Muscle layer of colon (tissue), 2 donors: Measurements from ENCODE around the gene GNL3.

Experiments
- H3K27ac ChIP-seq: one replicate; pipeline ENCODE4 v1.7.0; 2013; ENCODE audit warnings: low read depth, mild to moderate bottlenecking, low read length, moderate library complexity
- H3K27me3 ChIP-seq, 2 donors: one replicate each; pipeline ENCODE4 v1.7.0; 2013; ENCODE audit warnings: low read length in 2 of 2, mild to moderate bottlenecking in 2 of 2; ENCODE audit not compliant: insufficient read depth in 2 of 2, control insufficient read depth in 1 of 2
- H3K36me3 ChIP-seq: one replicate; pipeline ENCODE4 v1.7.0; 2013; ENCODE audit warnings: mild to moderate bottlenecking, low read length; ENCODE audit not compliant: insufficient read depth
- H3K4me1 ChIP-seq: one replicate; pipeline ENCODE4 v1.7.0; 2013; ENCODE audit warnings: mild to moderate bottlenecking, low read length; ENCODE audit not compliant: insufficient read depth
- H3K4me3 ChIP-seq, 2 donors: one replicate each; pipeline ENCODE4 v1.7.0; 2013; ENCODE audit warnings: low read length in 2 of 2, low read depth in 1 of 2, mild to moderate bottlenecking in 1 of 2, moderate library complexity in 1 of 2
- H3K9ac ChIP-seq: one replicate; pipeline ENCODE4 v1.7.0; 2013; ENCODE audit warnings: low read length
- H3K9me3 ChIP-seq: one replicate; pipeline ENCODE4 v1.7.0; 2013; ENCODE audit warnings: mild to moderate bottlenecking, low read length
- donor health status: abdominal sarcoma.
- donor health status: Adenocarcinoma of cecum.

Gene GNL3

DNA sequence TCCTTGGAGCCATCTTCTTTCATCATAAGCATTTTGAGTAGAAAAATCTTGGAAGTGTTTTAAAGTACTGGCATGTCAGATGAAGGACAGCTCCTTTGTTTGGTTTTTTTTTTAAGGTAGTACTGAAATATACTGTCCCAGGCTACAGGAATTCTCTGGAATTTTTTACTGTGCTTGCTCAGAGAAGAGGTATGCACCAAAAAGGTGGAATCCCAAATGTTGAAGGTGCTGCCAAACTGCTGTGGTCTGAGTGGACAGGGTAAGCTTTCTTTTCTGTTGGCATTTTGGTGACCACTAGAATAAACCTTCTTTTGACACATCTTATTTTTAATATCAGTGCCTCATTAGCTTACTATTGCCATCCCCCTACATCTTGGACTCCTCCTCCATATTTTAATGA, 7.2 kb downstream of the GNL3 start:
- Histone ChIP-seq H3K27me3 (no peaks in the 10 kb centered on the region), H3K4me1 (no peaks in the 10 kb centered on the region), H3K36me3 (peaks cover 90% of the 10 kb centered on the region), H3K9me3 (no peaks in the 10 kb centered on the region), H3K9ac (no peak overlapping the region), H3K4me3 (no peak overlapping the region), H3K27ac (no peak overlapping the region)

DNA sequence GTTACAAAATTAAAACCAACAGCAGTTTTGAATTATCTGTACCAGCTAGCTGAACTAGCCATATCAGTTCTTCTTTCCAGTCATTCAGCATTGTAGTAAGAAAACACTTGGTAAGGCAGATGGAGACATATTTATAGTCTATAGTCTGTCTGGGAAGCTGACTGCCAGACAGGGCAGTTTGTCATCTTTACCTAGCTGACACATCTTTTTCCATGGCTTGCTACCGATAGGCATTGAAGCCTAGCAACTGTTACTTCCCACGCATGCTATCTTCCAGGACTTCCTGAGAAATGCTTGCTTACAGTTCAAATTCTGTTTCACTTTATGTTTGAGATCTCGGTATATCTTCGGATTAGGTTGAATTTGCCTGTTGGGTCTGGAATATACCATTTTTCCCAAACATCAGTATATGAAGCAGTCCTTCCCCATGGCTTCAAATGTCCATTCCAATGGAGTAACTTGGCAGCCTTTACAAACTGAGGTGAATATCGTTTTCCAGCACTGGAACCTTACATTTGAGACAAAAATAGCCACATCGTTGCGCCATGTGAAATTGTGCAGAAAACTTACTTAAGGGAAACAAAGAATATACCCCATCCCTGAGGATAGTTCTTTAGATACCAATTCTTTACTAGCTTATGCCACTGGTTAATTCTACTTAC, 8.8 kb downstream of the GNL3 start:
- Histone ChIP-seq H3K9ac (no peak overlapping the region), H3K9me3 (no peaks in the 10 kb centered on the region), H3K4me1 (no peaks in the 10 kb centered on the region), H3K27me3 (no peaks in the 10 kb centered on the region), H3K4me3 (no peak overlapping the region), H3K36me3 (peaks cover 75% of the 10 kb centered on the region), H3K27ac (no peak overlapping the region)

DNA sequence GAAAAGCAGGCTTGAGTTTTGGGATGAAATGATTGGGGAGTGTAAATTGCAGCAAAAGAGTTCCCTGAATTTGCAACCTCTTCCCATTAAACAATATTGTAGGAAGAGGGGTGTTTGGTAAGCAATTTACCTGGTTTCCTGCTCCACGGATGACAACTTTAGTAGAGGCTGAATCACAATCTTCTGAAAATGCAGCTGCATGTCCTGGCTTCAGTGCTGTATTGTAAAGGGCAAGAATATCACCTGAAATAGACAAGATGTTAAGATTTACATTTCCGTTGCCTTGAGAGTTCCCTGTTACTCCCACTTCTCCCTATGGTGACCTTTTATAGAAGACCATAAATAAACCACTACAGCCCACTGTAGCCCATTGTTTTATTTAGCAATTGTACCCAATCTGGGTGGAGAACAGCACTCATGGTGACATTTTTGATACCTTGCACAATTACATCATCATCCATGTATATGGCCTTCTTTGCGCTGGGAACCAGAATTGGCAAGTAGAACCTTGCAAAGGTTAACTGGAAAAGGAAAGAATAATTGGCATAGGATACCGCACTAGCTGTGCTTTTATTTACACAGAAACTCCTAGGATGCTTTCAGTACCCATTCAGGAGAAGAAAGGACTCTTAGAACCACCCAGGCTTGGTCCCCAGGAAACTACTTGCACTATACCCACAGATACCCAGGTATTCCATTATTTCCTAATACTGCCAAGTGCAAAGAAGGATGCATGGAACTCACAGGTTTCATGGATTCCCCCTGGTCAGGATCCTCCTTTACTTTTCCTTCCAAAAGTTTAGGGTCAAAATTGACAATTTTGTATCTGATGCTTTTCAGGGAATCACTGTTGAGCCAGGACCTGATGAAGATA, 10.2 kb downstream of the GNL3 start:
- Histone ChIP-seq H3K9ac (no peak overlapping the region), H3K9me3 (no peaks in the 10 kb centered on the region), H3K27me3 (no peaks in the 10 kb centered on the region), H3K4me1 (no peaks in the 10 kb centered on the region), H3K36me3 (peaks cover 68% of the 10 kb centered on the region), H3K27ac (no peak overlapping the region), H3K4me3 (no peak overlapping the region)

DNA sequence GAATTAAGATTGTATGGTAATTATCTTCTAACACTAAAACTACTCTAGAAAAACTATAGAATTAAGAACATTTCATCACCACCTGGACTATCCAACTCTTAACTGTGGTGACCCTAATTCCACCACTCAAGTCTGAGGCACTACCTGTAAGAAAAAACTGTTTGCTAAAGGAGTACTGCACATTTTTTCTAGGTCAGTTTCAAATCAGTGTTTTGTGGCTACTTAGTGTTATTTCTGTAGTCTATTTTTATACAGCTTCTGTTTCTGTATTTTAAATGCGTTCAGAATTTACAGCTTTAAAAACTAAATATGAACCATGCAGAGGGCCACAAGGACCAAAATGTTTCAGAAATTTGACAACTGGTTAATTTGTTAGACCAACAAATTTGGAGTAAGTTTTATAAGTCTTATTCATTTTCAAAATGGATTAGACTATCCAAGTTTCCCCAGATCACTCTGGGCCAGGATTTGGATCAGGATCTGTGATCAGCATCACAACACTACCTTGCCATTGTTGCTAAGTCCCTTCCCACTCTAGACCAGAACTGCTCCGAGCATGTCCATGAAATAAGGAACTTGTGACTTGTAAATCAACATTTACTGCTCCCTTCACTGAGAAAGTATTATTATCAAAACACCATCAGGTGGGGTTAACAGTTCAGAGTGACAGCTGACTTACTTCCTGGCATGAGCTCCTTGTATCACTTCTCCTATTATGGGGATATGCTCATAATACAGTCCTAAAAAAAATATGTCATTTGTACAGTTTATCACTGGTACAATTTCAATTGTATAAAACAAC, 11.2 kb downstream of the GNL3 start:
- H3K4me1 ChIP-seq: no peaks in the 10 kb centered on the region
- no peak overlapping the region for H3K4me3 ChIP-seq
- no peak overlapping the region for H3K9ac ChIP-seq
- H3K36me3 ChIP-seq: peaks cover 63% of the 10 kb centered on the region
- no peak overlapping the region for H3K27ac ChIP-seq
- no peaks in the 10 kb centered on the region for H3K9me3 ChIP-seq
- H3K27me3 ChIP-seq: no peaks in the 10 kb centered on the region

DNA sequence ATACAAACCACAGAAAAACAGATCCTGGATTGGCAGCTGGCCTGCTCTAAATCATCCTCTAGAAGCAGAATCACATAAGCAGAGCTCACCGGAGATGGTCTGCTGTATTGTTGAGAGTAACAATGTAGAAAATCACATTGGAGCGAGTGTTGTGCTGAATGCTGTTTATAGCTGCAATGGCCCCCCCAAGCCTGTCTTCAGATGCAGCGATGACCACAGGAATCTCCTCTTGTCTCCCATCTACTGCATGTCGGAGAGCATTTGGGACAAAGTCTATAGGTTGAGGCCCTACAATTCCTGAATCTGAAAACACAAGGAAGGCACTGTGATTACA, 11.8 kb downstream of the GNL3 start:
- Histone ChIP-seq H3K4me3 (no peak overlapping the region), H3K36me3 (peaks cover 57% of the 10 kb centered on the region), H3K27ac (no peak overlapping the region), H3K27me3 (no peaks in the 10 kb centered on the region), H3K4me1 (no peaks in the 10 kb centered on the region), H3K9ac (no peak overlapping the region), H3K9me3 (no peaks in the 10 kb centered on the region)

DNA sequence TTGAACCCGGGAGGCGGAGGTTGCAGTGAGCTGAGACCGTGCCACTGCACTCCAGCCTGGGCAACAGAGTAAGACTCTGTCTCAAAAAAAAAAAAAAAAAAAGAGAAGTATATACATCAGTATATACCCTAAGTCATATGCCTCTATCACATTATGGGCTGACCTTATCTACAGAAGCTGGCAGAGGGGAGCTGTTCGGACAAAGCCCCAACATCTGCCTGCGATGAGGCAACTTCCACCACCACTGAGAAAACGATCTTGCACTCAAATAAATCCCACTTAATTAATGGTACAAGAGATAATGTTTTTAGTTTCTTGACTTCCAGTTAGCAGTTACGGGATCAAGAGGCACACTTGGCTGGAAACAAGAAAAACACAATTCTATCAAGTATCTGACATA, 17.5 kb downstream of the GNL3 start:
- Histone ChIP-seq H3K4me3 (no peak overlapping the region), H3K36me3 (peaks cover 16% of the 10 kb centered on the region), H3K9ac (no peak overlapping the region), H3K27ac (no peak overlapping the region), H3K4me1 (peaks cover 31% of the 10 kb centered on the region), H3K9me3 (no peaks in the 10 kb centered on the region), H3K27me3 (no peaks in the 10 kb centered on the region)

DNA sequence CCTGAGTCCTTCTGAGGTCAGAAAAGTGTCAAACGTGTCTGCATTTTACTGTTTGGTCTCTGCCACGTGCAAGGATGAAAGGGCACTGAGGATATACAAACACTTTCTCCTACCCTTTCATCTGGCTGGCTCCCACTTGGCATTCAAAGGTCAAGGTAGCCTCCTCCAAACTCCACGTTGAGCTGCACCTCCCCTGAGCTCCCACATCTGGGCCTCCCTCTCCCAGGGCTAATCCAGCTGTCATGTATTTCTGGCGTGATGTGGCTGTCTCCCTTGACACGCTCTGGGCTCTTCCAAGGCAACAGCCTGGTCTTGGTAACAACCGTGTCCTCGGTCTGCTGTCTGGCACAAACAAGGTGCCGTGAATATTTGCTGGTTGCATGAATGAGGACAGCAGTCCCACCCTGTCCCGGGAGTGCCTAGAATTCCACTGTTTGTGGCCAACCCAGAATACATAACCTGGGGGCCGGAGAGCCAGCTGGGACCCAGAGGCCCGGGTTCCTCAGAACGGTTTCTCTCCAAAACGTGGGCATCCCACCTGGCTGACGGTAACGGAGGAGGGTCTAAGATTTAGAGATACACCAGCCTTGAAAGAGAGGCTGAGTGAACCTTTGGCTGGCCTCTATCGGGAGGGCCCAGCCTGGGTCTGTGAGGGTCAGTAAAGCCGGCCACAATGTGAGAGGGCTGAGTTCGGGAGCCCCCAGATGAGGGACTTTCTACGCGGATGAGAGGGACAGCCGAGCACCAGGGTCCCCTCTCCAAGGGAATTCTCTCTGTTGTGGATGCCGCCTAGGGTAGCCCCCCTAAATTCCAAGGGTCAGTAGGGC, 19.0 kb downstream of the GNL3 start:
- peaks cover 31% of the 10 kb centered on the region for H3K4me1 ChIP-seq
- no peaks in the 10 kb centered on the region for H3K27me3 ChIP-seq

DNA sequence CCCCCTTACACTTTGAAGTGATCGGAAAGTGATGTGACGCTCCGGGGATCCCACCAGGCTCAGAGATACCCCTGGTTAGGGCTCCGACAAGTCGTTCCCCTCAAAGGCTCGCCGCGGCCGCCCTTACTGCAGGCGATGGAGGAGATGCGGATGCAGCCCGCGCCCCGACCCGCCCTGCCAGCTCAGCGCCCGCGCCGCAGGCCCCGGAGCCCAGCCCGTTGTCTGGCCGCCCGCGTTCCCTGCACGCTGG, 19.5 kb downstream of the GNL3 start:
- H3K4me3 ChIP-seq: peak overlapping the region; percentile 82 to 94
- peaks cover 18% of the 10 kb centered on the region for H3K36me3 ChIP-seq
- peaks cover 31% of the 10 kb centered on the region for H3K4me1 ChIP-seq
- no peaks in the 10 kb centered on the region for H3K27me3 ChIP-seq
- no peaks in the 10 kb centered on the region for H3K9me3 ChIP-seq
- H3K27ac ChIP-seq: peak overlapping the region; percentile 87
- peak overlapping the region; percentile 63 for H3K9ac ChIP-seq

More for the DNA sequence above, 19.0 kb downstream of the GNL3 start:
- Histone ChIP-seq H3K36me3 (peaks cover 22% of the 10 kb centered on the region), H3K9me3 (no peaks in the 10 kb centered on the region), H3K4me3 (peak overlapping the region; percentile 82 to 94), H3K9ac (peak overlapping the region; percentile 63), H3K27ac (peak overlapping the region; percentile 87)

DNA sequence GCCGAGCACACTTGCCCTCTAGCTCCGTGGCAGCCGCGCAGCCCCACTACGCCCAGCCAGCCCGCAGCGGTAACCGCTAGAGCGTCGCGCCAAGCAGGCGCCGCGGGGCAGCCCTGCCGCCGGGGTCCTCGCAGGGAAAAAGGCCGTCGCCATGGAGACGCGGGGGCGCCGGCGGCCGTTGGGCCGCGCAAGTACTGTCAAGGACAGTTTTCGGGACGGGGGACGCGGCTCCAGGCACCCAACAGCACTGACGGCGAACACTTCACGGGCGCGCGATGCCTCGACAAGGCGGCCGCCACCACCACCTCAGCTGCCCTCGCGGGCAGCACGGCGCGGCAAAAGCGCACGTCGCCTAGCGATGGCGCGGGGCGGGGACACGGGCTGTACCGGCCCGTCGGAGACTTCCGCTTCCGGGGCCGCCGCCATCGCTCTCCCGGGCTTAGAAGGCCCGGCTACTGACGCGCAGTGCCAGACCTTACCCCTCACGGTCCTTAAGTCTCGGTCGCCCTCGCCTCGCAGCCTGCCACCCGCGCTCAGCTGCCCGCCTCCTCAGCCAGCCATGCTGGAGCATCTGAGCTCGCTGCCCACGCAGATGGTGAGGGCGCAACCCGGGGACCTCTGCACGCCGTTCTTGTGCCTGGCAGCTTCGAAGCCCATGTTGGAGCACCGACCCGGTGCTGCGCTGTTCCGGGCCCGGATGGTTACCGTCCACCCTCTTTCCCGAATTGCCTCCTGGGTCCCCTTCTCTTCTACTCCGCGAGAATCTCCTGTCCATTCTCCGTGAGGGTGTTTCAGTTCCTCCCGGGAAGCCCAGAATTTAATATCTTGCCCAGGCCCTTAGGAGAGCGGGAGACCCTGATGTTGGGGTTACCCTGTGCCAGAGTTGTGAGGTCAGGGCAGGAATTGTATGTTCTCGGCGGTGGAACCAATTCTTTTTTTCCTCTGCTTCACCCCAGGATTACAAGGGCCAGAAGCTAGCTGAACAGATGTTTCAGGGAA, 20.2 kb downstream of the GNL3 start, which contains the start of the genes GLT8D1 and SPCS1:
TSS of gene GLT8D1 (minus strand) at position 104 of the 999 bp plus-strand sequence. CDS start 5,331 bp downstream, outside the sequence.
TSS of gene SPCS1 (plus strand) at position 419 of the 999 bp plus-strand sequence. CDS start at position 560, 141 bp downstream.
- H3K36me3 ChIP-seq: peaks cover 18% of the 10 kb centered on the region
- peaks cover 31% of the 10 kb centered on the region for H3K4me1 ChIP-seq
- H3K27ac ChIP-seq: peak within 1 kb of the TSS; percentile 87
- no peaks in the 10 kb centered on the region for H3K27me3 ChIP-seq
- peak within 1 kb of the TSS; percentile 82 to 94 for H3K4me3 ChIP-seq
- H3K9me3 ChIP-seq: no peaks in the 10 kb centered on the region
- peak within 1 kb of the TSS; percentile 69 for H3K9ac ChIP-seq

DNA sequence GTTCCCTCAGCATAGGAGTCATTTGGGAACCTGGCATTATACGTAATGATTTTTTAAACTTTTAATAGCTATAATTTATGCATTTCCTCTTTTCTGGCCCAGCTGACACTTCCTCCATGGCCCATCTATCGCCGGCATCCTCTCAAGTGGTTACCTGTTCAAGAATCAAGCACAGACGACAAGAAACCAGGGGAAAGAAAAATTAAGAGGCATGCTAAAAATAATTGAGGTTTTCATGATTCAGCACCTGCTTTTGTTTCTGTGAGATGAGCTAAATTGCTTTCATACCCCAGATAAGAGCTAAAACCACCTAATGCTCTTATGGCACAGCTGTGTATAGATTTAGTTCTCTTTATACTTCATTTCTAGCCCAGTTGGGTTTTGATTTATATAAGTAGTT, 21.8 kb downstream of the GNL3 start:
- Histone ChIP-seq H3K4me3 (no peak overlapping the region), H3K27me3 (no peaks in the 10 kb centered on the region), H3K9ac (no peak overlapping the region), H3K4me1 (peaks cover 31% of the 10 kb centered on the region), H3K36me3 (peaks cover 18% of the 10 kb centered on the region), H3K27ac (no peak overlapping the region), H3K9me3 (no peaks in the 10 kb centered on the region)
